ENCODE measurements around the gene ESX1. TPM values are rescaled to one million over a fixed set of nuclear protein-coding genes. Genes with fewer than 3 reads are reported as not detected.

Gene ESX1
- total RNA-seq = not detected in 2 replicates

DNA sequence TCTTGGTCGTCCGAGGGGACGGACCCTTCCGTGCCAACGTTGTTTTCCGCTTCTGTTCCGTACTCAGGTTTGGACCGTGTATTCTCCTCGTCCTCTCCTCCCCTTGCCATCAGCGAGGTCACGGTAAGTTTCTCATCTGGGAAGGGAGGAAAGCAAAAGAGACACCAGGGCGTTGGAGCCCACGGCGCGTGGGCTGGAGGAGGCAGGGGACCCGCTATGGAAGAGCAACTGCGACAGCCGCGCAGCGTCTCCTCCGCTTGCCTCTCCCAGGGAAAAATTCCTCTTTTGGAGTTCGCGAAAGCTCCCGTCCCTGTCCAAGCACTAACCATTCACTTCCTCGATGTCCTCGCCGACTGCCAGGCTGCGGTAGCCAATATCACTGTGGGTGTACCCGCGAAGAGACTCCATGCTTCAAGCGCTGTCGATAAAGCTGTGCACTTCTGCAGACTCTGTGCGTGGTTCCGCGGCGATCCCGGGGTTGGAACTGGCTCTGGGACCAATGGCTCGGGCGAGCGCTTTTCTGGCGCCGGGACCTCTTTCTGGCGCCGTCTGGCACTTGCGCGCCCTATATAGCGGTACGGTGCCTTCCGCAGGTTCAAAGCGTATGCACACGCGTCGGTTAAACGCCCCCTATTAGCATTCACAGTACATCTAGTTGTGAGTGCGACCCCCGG, at the start of gene ESX1:
TSS of gene ESX1 (minus strand) at position 492 of the 674 bp plus-strand sequence. CDS start at position 408, 84 bp downstream.
- peak within 1 kb of the TSS; percentile 36 for H3K4me3 ChIP-seq (ENCODE audit: low read depth, low read length)
- TF ChIP-seq CTCF (IDR thresholded peaks at IDR 0.05; ENCODE audit: insufficient read depth, low read depth, low read length) = no peak
- peak; percentile 7 for DNase-seq (ENCODE audit: low read depth)

DNA sequence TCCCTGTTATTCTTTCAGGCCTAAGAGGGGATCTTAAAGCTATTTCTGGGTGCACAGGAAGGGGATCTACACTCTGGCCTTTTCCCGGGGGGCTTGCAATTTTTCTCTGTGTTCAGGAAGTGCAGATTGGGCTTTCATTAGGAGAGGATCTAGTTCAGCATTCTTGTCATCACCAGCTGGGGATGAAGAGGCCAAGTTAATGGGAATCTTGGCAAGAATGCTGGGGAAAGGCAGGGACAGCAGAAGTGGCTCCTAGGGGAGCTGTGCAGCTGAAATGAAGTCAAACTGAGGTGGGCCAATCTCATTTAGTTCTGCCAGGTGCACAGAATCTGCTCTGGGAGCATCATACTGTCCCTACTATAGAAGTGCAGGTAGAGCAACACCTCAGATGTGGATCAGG, 40.9 kb upstream of the ESX1 start:
- H3K4me3 ChIP-seq (ENCODE audit: low read depth, low read length) = no peak overlapping the region
- no peak for DNase-seq (ENCODE audit: low read depth)
- TF ChIP-seq CTCF (IDR thresholded peaks at IDR 0.05; ENCODE audit: insufficient read depth, low read depth, low read length) = no peak

GRCh38 chrX:104288961-104289360, 34.2 kb upstream of the ESX1 start:
- DNase-seq (ENCODE audit: low read depth) = no peak
- TF ChIP-seq CTCF (IDR thresholded peaks at IDR 0.05; ENCODE audit: insufficient read depth, low read depth, low read length) = no peak
- no peak overlapping the region for H3K4me3 ChIP-seq (ENCODE audit: low read depth, low read length)

DNA sequence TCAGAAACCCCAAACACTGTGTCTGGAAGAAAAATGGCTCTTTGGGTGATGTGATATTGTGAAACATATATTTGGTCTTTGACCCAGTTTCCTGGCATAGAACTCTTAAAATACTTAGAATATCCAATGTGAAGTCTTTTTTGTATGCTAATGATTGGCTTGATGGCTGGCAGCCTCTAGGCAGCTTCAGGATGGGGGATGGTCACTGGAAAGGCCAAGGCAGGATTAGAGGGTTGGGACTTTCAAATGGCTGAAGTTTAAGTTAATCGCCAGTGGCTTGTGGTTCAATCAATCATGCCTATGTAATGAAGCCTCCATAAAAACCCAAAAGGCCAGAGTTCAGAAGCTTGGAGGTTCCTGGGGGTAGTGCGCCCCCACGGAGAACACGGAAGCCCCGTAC, 33.5 kb upstream of the ESX1 start:
- no peak for TF ChIP-seq CTCF (IDR thresholded peaks at IDR 0.05; ENCODE audit: insufficient read depth, low read depth, low read length)
- H3K4me3 ChIP-seq (ENCODE audit: low read depth, low read length) = no peak overlapping the region
- DNase-seq (ENCODE audit: low read depth) = no peak

DNA sequence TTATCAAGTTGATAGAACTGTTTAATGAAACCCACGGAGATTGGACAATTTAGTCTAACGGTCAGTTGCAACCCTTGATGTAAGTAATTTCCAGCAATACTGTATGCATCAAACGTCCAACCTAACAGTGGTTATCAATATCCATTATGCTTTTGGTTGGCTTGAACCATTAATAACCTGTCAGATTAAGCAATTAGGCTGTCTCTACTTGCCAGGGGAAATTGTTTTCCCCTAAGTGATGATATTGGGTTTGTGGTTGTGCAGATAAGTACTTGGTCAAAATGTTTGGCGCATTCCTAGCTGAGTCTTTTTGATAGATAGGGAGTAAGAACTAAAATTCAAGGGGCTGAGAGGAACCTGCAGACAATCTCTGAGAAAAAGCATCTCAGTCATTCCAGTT, 30.5 kb upstream of the ESX1 start:
- no peak for TF ChIP-seq CTCF (IDR thresholded peaks at IDR 0.05; ENCODE audit: insufficient read depth, low read depth, low read length)
- no peak overlapping the region for H3K4me3 ChIP-seq (ENCODE audit: low read depth, low read length)
- no peak for DNase-seq (ENCODE audit: low read depth)

- no peak for TF ChIP-seq CTCF (IDR thresholded peaks at IDR 0.05; ENCODE audit: insufficient read depth, low read depth, low read length)
- DNase-seq (ENCODE audit: low read depth) = peak; percentile 43
- H3K4me3 ChIP-seq (ENCODE audit: low read depth, low read length) = no peak overlapping the region
These were observed 29.8 kb upstream of the ESX1 start for GRCh38 chrX:104284507-104284906.
